ENCODE data around the gene ROBO1. TPM values are rescaled to one million over a fixed set of nuclear protein-coding genes. Genes with fewer than 3 reads are reported as not detected.

ROBO1 gene
- total RNA-seq, 4 donors from 2014 or later = 12.3 to 112 (median 27.1) TPM

DNA sequence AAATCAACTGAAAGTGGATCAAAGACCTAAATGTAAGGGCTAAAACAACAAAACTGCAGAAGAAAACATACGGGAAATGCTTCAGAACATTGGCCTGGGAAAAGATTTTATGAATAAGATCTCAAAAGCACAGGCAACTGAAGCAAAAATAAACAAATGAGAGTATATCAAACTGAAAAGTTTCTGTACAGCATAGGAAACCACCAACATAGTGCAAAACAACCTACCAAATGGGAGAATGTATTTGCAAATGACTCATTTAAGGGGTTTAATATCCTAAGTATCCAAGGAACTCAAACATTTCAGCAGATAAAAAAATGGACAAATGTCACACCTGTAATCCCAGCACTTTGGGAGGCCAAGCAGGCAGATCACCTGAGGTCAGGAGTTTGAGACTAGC is 489.1 kb downstream of the ROBO1 start:
- Histone ChIP-seq H3K4me3 (no peak overlapping the region), H3K27me3 (no peaks in the 10 kb centered on the region), H3K4me1 (no peaks in the 10 kb centered on the region), H3K36me3 (no peaks in the 10 kb centered on the region), H3K27ac (no peak overlapping the region), H3K9me3 (no peaks in the 10 kb centered on the region)
- intact Hi-C loops (cut with DNase I; ENCODE audit: low total_unique reads) = no loop called here
- no peak for DNase-seq
- TF ChIP-seq, protein P1, sequence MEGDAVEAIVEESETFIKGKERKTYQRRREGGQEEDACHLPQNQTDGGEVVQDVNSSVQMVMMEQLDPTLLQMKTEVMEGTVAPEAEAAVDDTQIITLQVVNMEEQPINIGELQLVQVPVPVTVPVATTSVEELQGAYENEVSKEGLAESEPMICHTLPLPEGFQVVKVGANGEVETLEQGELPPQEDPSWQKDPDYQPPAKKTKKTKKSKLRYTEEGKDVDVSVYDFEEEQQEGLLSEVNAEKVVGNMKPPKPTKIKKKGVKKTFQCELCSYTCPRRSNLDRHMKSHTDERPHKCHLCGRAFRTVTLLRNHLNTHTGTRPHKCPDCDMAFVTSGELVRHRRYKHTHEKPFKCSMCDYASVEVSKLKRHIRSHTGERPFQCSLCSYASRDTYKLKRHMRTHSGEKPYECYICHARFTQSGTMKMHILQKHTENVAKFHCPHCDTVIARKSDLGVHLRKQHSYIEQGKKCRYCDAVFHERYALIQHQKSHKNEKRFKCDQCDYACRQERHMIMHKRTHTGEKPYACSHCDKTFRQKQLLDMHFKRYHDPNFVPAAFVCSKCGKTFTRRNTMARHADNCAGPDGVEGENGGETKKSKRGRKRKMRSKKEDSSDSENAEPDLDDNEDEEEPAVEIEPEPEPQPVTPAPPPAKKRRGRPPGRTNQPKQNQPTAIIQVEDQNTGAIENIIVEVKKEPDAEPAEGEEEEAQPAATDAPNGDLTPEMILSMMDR (IDR thresholded peaks at IDR 0.05) = no peak
- TF ChIP-seq POLR2A (IDR thresholded peaks at IDR 0.05) = no peak

DNA sequence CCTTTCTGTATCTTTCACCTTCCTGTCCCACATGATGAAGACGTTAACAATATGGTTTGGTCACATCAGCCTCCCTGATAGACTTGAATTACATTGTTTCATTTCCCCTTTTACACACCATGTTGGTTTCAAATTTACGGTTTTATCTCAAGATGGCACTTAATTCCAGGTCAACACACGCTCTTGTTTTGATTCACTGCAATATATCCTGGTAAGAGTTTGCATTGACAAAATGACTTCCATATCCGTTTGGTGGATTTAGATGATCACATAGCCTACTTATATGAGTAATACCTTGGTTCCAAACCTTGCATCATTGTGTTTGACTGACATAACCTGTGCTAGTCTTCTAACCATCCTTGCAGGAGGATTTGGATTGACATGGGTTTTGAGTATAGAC is 499.4 kb downstream of the ROBO1 start:
- Histone ChIP-seq H3K27ac (no peak overlapping the region), H3K4me3 (no peak overlapping the region), H3K27me3 (no peaks in the 10 kb centered on the region), H3K4me1 (no peaks in the 10 kb centered on the region), H3K9me3 (no peaks in the 10 kb centered on the region), H3K36me3 (no peaks in the 10 kb centered on the region)
- intact Hi-C loops (cut with DNase I; ENCODE audit: low total_unique reads) = no loop called here
- no peak for DNase-seq
- TF ChIP-seq POLR2A (IDR thresholded peaks at IDR 0.05) = no peak
- TF ChIP-seq, protein P1 (IDR thresholded peaks at IDR 0.05) = no peak

DNA sequence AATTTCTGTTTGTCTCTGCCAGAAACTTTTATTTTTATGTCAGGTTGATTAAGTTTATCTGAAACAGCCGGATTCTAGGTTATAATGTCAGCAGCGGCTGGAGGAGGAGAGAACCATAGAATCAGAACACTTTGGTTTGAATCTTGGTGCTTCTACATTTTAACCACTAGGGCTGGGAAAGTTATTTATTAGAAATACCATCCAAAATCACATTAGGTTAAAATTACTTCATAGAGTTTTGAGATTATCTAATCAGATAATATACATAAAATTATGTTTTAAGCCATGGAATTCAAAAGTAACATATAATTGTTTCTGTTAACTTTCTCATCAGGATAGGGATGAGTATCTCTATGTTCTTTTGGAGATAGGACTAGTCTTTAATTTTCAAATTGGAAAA is 502.9 kb downstream of the ROBO1 start:
- TF ChIP-seq, protein P1 (IDR thresholded peaks at IDR 0.05) = no peak
- no peak for TF ChIP-seq POLR2A (IDR thresholded peaks at IDR 0.05)
- no peaks in the 10 kb centered on the region for H3K4me1 ChIP-seq
- no peak overlapping the region for H3K27ac ChIP-seq
- H3K27me3 ChIP-seq = no peaks in the 10 kb centered on the region
- intact Hi-C loops (cut with DNase I; ENCODE audit: low total_unique reads) = no loop called here
- no peak for DNase-seq
- no peak overlapping the region for H3K4me3 ChIP-seq
- H3K9me3 ChIP-seq = no peaks in the 10 kb centered on the region
- H3K36me3 ChIP-seq = no peaks in the 10 kb centered on the region

- intact Hi-C loops (cut with DNase I; ENCODE audit: low total_unique reads) = no loop called here
- Histone ChIP-seq H3K4me1 (no peaks in the 10 kb centered on the region), H3K27me3 (no peaks in the 10 kb centered on the region), H3K36me3 (no peaks in the 10 kb centered on the region), H3K27ac (no peak overlapping the region), H3K4me3 (no peak overlapping the region), H3K9me3 (no peaks in the 10 kb centered on the region)
- no peak for DNase-seq
- no peak for TF ChIP-seq POLR2A (IDR thresholded peaks at IDR 0.05)
- TF ChIP-seq, protein P1 (IDR thresholded peaks at IDR 0.05) = no peak
These were observed 504.4 kb downstream of the ROBO1 start for GRCh38 chr3:79263423-79263822.

DNA sequence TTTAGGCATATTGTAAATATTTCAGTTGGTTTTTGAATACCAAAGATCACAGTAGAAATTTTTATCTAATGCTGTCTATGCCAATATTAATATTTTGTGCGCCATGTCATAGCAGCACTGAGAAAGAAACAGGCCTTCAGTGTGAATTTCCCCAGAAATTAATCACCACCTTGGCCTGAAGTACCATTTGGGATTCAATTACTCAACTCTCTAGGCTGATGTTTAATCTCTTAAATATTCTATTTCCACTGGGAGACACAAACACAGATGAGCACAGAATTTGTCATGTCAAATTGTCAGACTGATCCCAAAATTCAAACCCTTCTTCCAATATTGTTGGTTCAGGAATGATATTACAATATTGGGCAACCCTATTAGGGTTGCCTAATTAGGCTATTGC is 509.3 kb downstream of the ROBO1 start:
- intact Hi-C loops (cut with DNase I; ENCODE audit: low total_unique reads) = no loop called here
- no peak overlapping the region for H3K4me3 ChIP-seq
- DNase-seq = no peak
- no peak for TF ChIP-seq POLR2A (IDR thresholded peaks at IDR 0.05)
- TF ChIP-seq, protein P1 (IDR thresholded peaks at IDR 0.05) = no peak
- no peak overlapping the region for H3K27ac ChIP-seq
- no peaks in the 10 kb centered on the region for H3K4me1 ChIP-seq
- no peaks in the 10 kb centered on the region for H3K9me3 ChIP-seq
- H3K36me3 ChIP-seq = no peaks in the 10 kb centered on the region
- H3K27me3 ChIP-seq = no peaks in the 10 kb centered on the region
